ENCODE data around the gene GSK3B.

Gene GSK3B

GRCh38 chr3:119817583-119818363 lies 276.5 kb downstream of the GSK3B start:
- no peak overlapping the region for H3K4me3 ChIP-seq (ENCODE audit: low read depth, low read length)
- TF ChIP-seq CTCF (IDR thresholded peaks at IDR 0.05; ENCODE audit: low read depth, low read length, missing control alignments), result no peak
- in situ Hi-C loops (cut with HindIII; ENCODE audit: low sequenced_read_pairs), result no loop called here
- DNase-seq (ENCODE audit: low read depth), result no peak

- H3K4me3 ChIP-seq (ENCODE audit: low read depth, low read length), result no peak overlapping the region
- no peak for DNase-seq (ENCODE audit: low read depth)
- in situ Hi-C loops (cut with HindIII; ENCODE audit: low sequenced_read_pairs), result no loop called here
- TF ChIP-seq CTCF (IDR thresholded peaks at IDR 0.05; ENCODE audit: low read depth, low read length, missing control alignments), result no peak
Observed at GRCh38 chr3:119817071-119817470, 277.2 kb downstream of the GSK3B start.

GRCh38 chr3:119815716-119816115 lies 278.5 kb downstream of the GSK3B start:
- no peak overlapping the region for H3K4me3 ChIP-seq (ENCODE audit: low read depth, low read length)
- no peak for TF ChIP-seq CTCF (IDR thresholded peaks at IDR 0.05; ENCODE audit: low read depth, low read length, missing control alignments)
- no peak for DNase-seq (ENCODE audit: low read depth)
- in situ Hi-C loops (cut with HindIII; ENCODE audit: low sequenced_read_pairs), result no loop called here

- TF ChIP-seq CTCF (IDR thresholded peaks at IDR 0.05; ENCODE audit: low read depth, low read length, missing control alignments), result no peak
- in situ Hi-C loops (cut with HindIII; ENCODE audit: low sequenced_read_pairs), result no loop called here
- no peak for DNase-seq (ENCODE audit: low read depth)
Observed at GRCh38 chr3:119812491-119813058, 281.7 kb downstream of the GSK3B start.

GRCh38 chr3:119810018-119810435 lies 284.2 kb downstream of the GSK3B start:
- DNase-seq (ENCODE audit: low read depth), result no peak

More at GRCh38 chr3:119812491-119813058, 281.7 kb downstream of the GSK3B start:
- H3K4me3 ChIP-seq (ENCODE audit: low read depth, low read length), result no peak overlapping the region

More at GRCh38 chr3:119810018-119810435, 284.2 kb downstream of the GSK3B start:
- peak; percentile 29 for TF ChIP-seq CTCF (IDR thresholded peaks at IDR 0.05; ENCODE audit: low read depth, low read length, missing control alignments)
- in situ Hi-C loops (cut with HindIII; ENCODE audit: low sequenced_read_pairs), result no loop called here
- peak overlapping the region; percentile 40 for H3K4me3 ChIP-seq (ENCODE audit: low read depth, low read length)
